ENCODE results near the gene ADARB1.
"Not testable (repeated sequence)": the region's sequence is repeated elsewhere in the genome, so short reads cannot be mapped to it uniquely, and the experiment has no call there.

The ADARB1 gene

GRCh38 chr21:45132841-45133573 is 58.6 kb downstream of the ADARB1 start:
- CTCF ChIA-PET = interaction anchor here (0.9 to 9.6 kb wide), 3 partner anchors 7 to 185 kb away, joined by 3 to 216 read pairs (median 200); no protein-coding TSS in a partner anchor
- DNase-seq (ENCODE audit: extremely low spot score) = no peak
- POLR2A ChIA-PET = no interaction called here
- TF ChIP-seq, protein P1, sequence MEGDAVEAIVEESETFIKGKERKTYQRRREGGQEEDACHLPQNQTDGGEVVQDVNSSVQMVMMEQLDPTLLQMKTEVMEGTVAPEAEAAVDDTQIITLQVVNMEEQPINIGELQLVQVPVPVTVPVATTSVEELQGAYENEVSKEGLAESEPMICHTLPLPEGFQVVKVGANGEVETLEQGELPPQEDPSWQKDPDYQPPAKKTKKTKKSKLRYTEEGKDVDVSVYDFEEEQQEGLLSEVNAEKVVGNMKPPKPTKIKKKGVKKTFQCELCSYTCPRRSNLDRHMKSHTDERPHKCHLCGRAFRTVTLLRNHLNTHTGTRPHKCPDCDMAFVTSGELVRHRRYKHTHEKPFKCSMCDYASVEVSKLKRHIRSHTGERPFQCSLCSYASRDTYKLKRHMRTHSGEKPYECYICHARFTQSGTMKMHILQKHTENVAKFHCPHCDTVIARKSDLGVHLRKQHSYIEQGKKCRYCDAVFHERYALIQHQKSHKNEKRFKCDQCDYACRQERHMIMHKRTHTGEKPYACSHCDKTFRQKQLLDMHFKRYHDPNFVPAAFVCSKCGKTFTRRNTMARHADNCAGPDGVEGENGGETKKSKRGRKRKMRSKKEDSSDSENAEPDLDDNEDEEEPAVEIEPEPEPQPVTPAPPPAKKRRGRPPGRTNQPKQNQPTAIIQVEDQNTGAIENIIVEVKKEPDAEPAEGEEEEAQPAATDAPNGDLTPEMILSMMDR (IDR thresholded peaks at IDR 0.05; ENCODE audit: control extremely low read depth, extremely low read depth, low read depth, missing control alignments) = no peak

- DNase-seq (ENCODE audit: extremely low spot score); POLR2A ChIA-PET: not testable (repeated sequence)
- CTCF ChIA-PET = interaction anchor here (9.6 kb wide), 1 partner anchor 185 kb away, joined by 200 read pairs; no protein-coding TSS in a partner anchor
These were observed 59.3 kb downstream of the ADARB1 start for GRCh38 chr21:45133574-45134278.

- POLR2A ChIA-PET = no interaction called here
- DNase-seq (ENCODE audit: extremely low spot score) = no peak
- CTCF ChIA-PET = interaction anchor here (7.9 to 9.4 kb wide), 2 partner anchors 16 to 186 kb away, joined by 131 to 313 read pairs; no protein-coding TSS in a partner anchor
- TF ChIP-seq, protein P1 (IDR thresholded peaks at IDR 0.05; ENCODE audit: control extremely low read depth, extremely low read depth, low read depth, missing control alignments) = no peak
These were observed 60.1 kb downstream of the ADARB1 start for GRCh38 chr21:45134279-45135076.

DNA sequence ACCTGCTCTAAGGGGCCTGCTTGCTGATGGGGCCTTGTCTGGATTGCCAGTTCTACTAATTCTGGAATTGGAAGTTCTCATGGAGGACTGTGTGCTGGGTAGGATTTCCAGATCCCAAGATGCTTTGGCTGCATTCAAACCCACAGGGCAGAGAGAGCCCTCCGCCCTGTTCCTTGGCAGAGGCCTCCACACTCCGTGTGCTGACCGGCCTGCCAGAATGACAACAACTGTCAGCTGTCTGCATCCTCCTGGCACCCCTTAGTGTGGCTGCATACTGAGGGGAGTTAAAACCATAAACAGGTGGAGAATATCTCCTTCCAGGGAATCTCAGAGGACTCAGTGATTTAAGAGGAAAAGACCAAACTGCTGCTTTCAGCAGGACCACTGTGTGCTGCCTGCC is 60.7 kb downstream of the ADARB1 start:
- TF ChIP-seq, protein P1 (IDR thresholded peaks at IDR 0.05; ENCODE audit: control extremely low read depth, extremely low read depth, low read depth, missing control alignments) = no peak
- ChIA-PET POLR2A (no interaction called here), CTCF (interaction anchor here (7.9 to 9.4 kb wide), 2 partner anchors 17 to 187 kb away, joined by 131 to 313 read pairs; no protein-coding TSS in a partner anchor)
- DNase-seq (ENCODE audit: extremely low spot score) = no peak

- DNase-seq (ENCODE audit: extremely low spot score) = no peak
- ChIA-PET POLR2A (no interaction called here), CTCF (interaction anchor here (1.2 to 9.4 kb wide), 15 partner anchors 7 to 745 kb away, joined by 3 to 313 read pairs (median 14); no protein-coding TSS in a partner anchor)
- TF ChIP-seq, protein P1 (IDR thresholded peaks at IDR 0.05; ENCODE audit: control extremely low read depth, extremely low read depth, low read depth, missing control alignments) = no peak
These were observed 61.5 kb downstream of the ADARB1 start for GRCh38 chr21:45135868-45136267.

- ChIA-PET POLR2A (no interaction called here), CTCF (interaction anchor here (0.7 to 9.4 kb wide), 40 partner anchors 8 to 744 kb away, joined by 3 to 313 read pairs (median 7); partner anchors contain the start of genes ADARB1 and PTTG1IP)
- TF ChIP-seq, protein P1 (IDR thresholded peaks at IDR 0.05; ENCODE audit: control extremely low read depth, extremely low read depth, low read depth, missing control alignments) = no peak
- DNase-seq (ENCODE audit: extremely low spot score) = no peak
These were observed 62.1 kb downstream of the ADARB1 start for GRCh38 chr21:45136500-45136899.

Data from GM10248 (cell line).